Ureter (tissue), 1 donor: ENCODE measurements around the gene DEPDC5. TPM values are rescaled to one million over a fixed set of nuclear protein-coding genes. Genes with fewer than 3 reads are reported as not detected.

Source experiments
- DNase-seq: peaks from one replicate; pipeline ENCODE4 v3.0.0-alpha.2; 2020; ENCODE audit warnings: low spot score
- total RNA-seq: library from RNA; stranded (reverse); gene quantifications from one replicate; pipeline ENCODE4 v1.2.4, GENCODE V29; 2023
- donor health status: DM: yes; HTN: yes; CAD: no.

DEPDC5 gene
- total RNA-seq, 1 donor from 2014 or later: 55.4 TPM

GRCh38 chr22:31950226-31950625 is 196.4 kb downstream of the DEPDC5 start:
- no peak for DNase-seq

- DNase-seq: no peak
Observed at GRCh38 chr22:31951194-31952093, 197.6 kb downstream of the DEPDC5 start.

- no peak for DNase-seq
Observed at GRCh38 chr22:31952094-31952401, 198.2 kb downstream of the DEPDC5 start.

- DNase-seq: no peak
Observed at GRCh38 chr22:31952472-31952871, 198.7 kb downstream of the DEPDC5 start.

- DNase-seq: no peak
Observed at GRCh38 chr22:31953261-31953660, 199.4 kb downstream of the DEPDC5 start.

- DNase-seq: no peak
Observed at GRCh38 chr22:31954535-31955523, 201.0 kb downstream of the DEPDC5 start.

- no peak for DNase-seq
Observed at GRCh38 chr22:31956360-31956759, 202.5 kb downstream of the DEPDC5 start.

Other genes with a start within 250 kb of the DEPDC5 start
- gene PISD, start 91.8 kb upstream of the DEPDC5 start, total RNA-seq: 68.0 TPM
- 63.3 TPM for gene PRR14L, start 3.9 kb upstream of the DEPDC5 start, total RNA-seq
- 86.7 TPM for gene YWHAH, start 190.5 kb downstream of the DEPDC5 start, total RNA-seq